Astrocyte of the hippocampus (primary cell): Measurements from ENCODE around the gene ZNF557.
"Not testable (repeated sequence)": the region's sequence is repeated elsewhere in the genome, so short reads cannot be mapped to it uniquely, and the experiment has no call there.

Experiments used
- DNase-seq: peaks from one replicate; pipeline ENCODE4 v3.0.0; 2011; ENCODE audit warnings: low read depth, low spot score

Gene ZNF557

DNA sequence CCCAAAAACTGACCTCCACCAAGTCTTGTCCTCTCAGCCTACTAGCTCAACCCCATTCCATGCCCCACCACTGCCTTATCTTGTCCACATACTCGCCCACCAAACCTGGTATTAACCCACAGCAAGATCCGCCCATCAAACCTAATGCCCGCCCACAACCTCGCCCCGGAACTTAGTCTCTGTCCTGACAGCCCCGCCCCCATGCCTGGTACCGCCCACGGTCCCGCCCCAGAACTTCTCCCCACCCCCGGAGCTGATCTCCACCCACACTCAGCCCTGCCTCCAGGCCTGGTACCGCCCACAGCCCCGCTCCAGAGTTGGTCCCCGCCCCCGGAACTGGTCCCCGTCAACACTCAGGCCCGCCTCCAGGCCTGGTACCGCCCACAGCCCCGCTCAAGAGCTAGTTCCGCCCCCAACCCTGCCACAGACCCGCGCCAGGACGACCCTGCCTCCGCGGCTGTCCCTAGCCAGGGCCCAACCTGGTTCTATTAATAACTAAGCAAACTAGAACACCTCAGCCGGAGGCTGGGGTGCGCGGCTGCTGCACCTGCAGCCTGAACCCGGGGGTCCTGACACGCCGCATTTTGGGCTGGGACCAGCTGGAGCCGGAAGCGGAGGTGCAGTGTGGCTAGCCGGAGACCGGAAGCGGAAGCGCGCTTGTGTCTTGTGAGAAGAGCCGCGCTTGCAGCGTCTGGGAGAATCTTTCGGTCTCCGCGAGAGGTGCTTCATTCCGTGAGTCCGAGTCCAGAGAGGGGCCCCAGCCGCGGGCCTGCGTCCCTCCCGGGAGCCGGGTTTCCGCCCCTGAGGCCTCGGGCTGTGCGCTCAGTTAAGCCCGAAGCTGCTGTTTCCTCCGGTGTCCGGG, at the start of gene ZNF557:
ZNF557 (plus strand) TSS at position 662 of the 862 bp plus-strand sequence. CDS start 5,372 bp downstream, outside the sequence.
- DNase-seq, result peak; percentile 99

DNA sequence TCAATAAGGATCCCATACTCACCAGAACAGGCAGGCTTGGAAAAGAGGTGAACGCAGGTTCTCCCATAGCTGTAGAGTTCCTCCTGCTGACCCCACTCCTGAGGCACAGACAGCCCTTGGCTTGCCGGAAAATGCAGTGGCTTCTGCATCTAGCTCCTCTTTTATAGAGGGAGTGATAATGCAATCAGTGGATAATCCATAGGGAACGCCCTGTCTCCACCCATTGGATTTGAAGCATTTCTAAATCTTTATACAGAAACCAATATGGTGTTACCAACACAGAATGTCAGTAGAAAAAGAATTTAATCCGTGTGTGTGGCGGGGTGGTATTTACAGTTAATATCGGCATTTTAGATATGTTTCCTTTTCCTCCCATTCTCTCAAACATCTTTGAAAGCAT, 48.2 kb upstream of the ZNF557 start, which contains the start of gene MBD3L2B:
MBD3L2B (minus strand) TSS at position 101 of the 400 bp plus-strand sequence; CDS start at position 67, 34 bp downstream.
- DNase-seq, result not testable (repeated sequence)

- DNase-seq, result not testable (repeated sequence)
Measured at GRCh38 chr19:7028790-7029189, 40.7 kb upstream of the ZNF557 start.

- not testable (repeated sequence) for DNase-seq
Measured at GRCh38 chr19:7030278-7030677, 39.2 kb upstream of the ZNF557 start, which contains the start of gene MBD3L5. Gene MBD3L5, plus strand, starts transcription at chr19:7030578. Its CDS starts 34 bp downstream, at chr19:7030612.

- not testable (repeated sequence) for DNase-seq
Measured at GRCh38 chr19:7040079-7040478, 29.4 kb upstream of the ZNF557 start, which contains the start of gene MBD3L4. Gene MBD3L4, minus strand, starts transcription at chr19:7040179. Its CDS starts 35 bp downstream, at chr19:7040144.

DNA sequence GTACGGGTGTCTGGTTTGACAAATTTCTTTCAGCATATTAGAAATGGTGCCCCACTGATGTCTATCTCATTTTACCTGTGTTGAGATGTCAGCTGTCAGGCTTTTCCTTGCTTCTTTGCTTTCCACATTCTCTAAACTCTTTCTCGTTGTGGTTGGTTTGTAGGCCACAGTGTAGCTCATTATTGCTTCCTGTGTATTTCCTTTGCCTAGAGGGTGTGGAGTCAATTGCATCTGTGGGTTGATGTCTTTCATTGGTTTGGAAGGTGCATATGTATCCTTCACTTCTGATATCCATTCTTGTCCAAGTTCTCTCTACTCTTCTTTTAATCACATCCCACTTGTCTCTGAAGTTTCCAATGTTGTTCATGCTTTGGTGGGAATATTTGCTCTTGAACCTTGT, 27.9 kb upstream of the ZNF557 start:
- DNase-seq, result not testable (repeated sequence)

DNA sequence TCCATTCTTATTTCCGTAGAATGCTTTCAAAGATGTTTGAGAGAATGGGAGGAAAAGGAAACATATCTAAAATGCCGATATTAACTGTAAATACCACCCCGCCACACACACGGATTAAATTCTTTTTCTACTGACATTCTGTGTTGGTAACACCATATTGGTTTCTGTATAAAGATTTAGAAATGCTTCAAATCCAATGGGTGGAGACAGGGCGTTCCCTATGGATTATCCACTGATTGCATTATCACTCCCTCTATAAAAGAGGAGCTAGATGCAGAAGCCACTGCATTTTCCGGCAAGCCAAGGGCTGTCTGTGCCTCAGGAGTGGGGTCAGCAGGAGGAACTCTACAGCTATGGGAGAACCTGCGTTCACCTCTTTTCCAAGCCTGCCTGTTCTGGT, 20.5 kb upstream of the ZNF557 start, which contains the start of gene MBD3L2:
MBD3L2 (plus strand) TSS at position 301 of the 400 bp plus-strand sequence; CDS start at position 354, 53 bp downstream.
- not testable (repeated sequence) for DNase-seq

GRCh38 chr19:7051421-7051820, 18.1 kb upstream of the ZNF557 start:
- DNase-seq, result not testable (repeated sequence)

DNA sequence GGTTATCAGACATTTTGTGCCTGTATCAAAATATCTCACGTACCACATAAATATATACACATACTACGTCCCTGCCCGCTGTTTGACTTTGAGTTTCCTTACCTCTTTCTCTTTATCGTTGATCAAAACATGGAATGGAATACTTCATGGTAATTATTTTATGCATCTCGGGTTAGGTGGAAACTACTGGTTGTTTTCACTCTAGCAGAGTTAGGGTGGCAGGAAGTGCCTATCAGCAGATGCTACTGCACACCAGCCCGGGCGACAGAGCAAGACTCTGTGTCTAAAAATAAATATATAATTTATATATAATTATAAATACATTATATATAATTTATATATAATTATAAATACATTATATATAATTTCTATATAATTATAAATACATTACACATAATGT, 16.6 kb upstream of the ZNF557 start:
- DNase-seq, result not testable (repeated sequence)

GRCh38 chr19:7054635-7055368, 14.7 kb upstream of the ZNF557 start:
- DNase-seq, result not testable (repeated sequence)

DNA sequence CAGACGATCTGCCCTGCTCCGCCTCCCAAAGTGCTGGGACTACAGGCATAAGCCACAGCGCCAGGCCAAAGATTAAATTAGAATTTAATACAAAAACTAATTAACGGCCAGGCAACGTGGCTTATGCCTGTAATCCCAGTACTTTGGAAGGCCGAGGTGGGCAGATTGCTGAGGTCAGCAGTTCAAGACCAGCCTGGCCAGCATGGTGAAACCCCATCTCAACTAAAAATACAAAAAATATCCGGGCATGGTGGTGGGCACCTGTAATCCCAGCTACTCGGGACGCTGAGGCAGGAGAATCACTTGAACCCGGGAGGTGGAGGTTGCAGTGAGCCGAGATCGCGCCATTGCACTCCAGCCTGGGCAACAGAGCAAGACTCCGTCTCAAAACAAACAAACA, 13.8 kb upstream of the ZNF557 start:
- DNase-seq, result not testable (repeated sequence)

- not testable (repeated sequence) for DNase-seq
Measured at GRCh38 chr19:7056371-7056770, 13.1 kb upstream of the ZNF557 start.

DNA sequence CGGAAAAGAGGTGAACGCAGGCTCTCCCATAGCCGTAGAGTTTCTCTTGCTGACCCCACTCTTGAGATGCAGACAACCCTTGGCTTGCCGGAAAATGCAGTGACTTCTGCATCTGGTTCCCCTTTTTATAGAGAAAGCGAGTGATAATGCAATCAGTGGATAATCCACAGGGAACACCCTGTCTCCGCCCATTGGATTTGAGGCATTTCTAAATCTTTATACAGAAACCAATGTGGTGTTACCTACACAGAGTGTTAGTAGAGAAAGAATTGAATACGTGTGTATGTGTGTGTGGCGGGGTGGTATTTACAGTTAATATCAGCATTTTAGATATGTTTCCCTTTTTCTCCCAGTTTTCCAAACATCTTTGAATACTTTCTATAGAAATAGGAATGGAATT, 10.9 kb upstream of the ZNF557 start, which contains the start of gene MBD3L3:
MBD3L3 (minus strand) TSS at position 101 of the 400 bp plus-strand sequence; CDS start at position 30, 71 bp downstream.
- not testable (repeated sequence) for DNase-seq

DNA sequence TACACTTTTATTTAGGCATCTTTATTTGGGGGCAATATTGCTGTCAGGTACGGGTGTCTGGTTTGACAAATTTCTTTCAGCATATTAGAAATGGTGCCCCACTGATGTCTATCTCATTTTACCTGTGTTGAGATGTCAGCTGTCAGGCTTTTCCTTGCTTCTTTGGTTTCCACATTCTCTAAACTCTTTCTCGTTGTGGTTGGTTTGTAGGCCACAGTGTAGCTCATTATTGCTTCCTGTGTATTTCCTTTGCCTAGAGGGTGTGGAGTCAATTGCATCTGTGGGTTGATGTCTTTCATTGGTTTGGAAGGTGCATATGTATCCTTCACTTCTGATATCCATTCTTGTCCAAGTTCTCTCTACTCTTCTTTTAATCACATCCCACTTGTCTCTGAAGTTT, 9.5 kb upstream of the ZNF557 start:
- not testable (repeated sequence) for DNase-seq

- DNase-seq, result no peak
Measured at GRCh38 chr19:7063339-7063738, 6.2 kb upstream of the ZNF557 start.

DNA sequence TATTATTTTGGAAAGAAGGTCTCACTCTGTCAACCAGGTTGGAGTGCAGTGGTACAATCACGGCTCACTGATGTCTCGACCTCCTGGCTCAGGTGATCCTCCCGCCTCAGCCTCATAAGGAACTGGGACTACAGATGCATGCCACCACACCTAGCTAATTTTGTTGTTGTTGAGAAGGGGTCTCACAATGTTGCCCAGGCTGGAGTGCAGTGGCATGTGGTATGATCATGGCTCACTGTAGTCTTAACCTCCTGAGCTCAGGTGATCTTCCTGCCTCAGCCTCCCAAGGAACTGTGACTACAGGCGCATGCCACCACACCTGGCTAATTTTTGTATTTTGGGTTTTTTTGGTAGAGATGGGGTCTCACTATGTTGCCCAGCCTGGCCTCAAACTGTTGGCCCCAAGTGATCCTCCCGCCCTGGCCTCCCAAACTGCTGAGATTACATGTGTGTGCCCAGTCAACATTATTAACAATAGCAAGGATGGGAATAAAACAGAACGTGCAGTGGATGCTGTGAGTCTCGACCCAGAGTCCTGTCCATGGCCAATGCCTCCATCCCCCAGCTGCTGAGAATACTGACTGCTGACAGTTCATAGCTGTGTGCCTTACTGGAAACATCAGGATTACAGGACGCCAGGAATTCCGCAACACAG, 5.6 kb upstream of the ZNF557 start:
- DNase-seq, result no peak

DNA sequence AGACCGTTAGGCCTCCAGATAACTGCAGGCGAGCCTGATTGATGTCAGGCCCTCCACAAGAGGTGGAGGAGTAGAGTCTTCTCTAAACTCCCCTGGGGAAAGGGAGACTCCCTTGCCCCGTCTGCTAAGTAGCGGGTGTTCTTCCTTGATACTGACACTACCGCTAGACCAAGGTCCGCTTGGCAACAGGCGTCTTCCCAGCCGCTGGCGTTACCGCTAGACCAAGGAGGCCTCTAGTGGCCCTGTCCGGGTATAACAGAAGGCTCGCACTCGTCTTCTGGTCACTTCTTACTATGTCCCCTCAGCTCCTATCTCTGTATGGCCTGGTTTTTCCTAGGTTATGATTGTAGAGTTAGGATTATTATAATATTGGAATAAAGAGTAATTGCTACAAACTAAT, 2.4 kb upstream of the ZNF557 start:
- DNase-seq, result peak; percentile 19

GRCh38 chr19:7067716-7068115, 1.8 kb upstream of the ZNF557 start:
- peak; percentile 31 for DNase-seq

DNA sequence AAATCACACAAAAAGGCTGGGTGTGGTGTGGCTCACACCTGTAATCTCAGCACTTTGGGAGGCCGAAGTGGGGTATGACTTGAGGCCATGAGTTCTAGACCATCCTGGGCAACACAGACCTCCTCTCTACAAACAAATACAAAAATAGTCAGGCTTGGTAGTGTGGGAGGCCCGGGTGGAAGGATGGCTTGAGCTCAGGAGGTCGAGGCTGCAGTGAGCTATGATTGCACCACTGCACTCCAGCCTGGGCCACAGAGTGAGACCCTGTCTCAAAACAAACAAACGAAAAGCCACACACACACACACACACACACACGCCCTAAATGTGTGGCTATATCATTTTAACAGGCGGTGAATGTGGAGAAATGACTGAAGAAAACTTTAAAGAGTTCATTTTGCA, 904 bp upstream of the ZNF557 start:
- DNase-seq, result no peak

- DNase-seq, result no peak
Measured at GRCh38 chr19:7069904-7070226, 362 bp downstream of the ZNF557 start.

GRCh38 chr19:7072541-7072940, 3.0 kb downstream of the ZNF557 start:
- no peak for DNase-seq
